Stimulated activated CD4-positive, alpha-beta T cell treated with anti-CD3 and anti-CD28 coated beads, TNF-alpha, amount 100 ng/mL, for 48 hours (primary cell): Measurements from ENCODE around the gene SLC9A2.

Experiments used
- DNase-seq, 3 donors: peaks; one replicate each; pipeline ENCODE4 v3.0.0-alpha.2; 2020; ENCODE audit warnings: low read depth in 3 of 3

The SLC9A2 gene

GRCh38 chr2:102620332-102620731 lies 979 bp downstream of the SLC9A2 start:
- DNase-seq, result no peak

- DNase-seq, result no peak
Observed at GRCh38 chr2:102621630-102622029, 2.3 kb downstream of the SLC9A2 start.

GRCh38 chr2:102622646-102623045 lies 3.3 kb downstream of the SLC9A2 start:
- DNase-seq, result no peak

- no peak for DNase-seq
Observed at GRCh38 chr2:102630458-102630857, 11.1 kb downstream of the SLC9A2 start.

- DNase-seq, result no peak
Observed at GRCh38 chr2:102632380-102633175, 13.2 kb downstream of the SLC9A2 start.

GRCh38 chr2:102634831-102635241 lies 15.5 kb downstream of the SLC9A2 start:
- no peak for DNase-seq

- DNase-seq, result no peak
Observed at GRCh38 chr2:102635317-102635716, 16.0 kb downstream of the SLC9A2 start.

- DNase-seq, result no peak
Observed at GRCh38 chr2:102636283-102636907, 17.0 kb downstream of the SLC9A2 start.

GRCh38 chr2:102637358-102637757 lies 18.0 kb downstream of the SLC9A2 start:
- DNase-seq, result no peak

GRCh38 chr2:102639429-102639828 lies 20.1 kb downstream of the SLC9A2 start:
- no peak for DNase-seq

GRCh38 chr2:102652126-102652525 lies 32.8 kb downstream of the SLC9A2 start:
- no peak for DNase-seq

GRCh38 chr2:102657770-102658169 lies 38.4 kb downstream of the SLC9A2 start:
- DNase-seq, result peak in 2 of 3 donors; percentile 15 to 23

- no peak for DNase-seq
Observed at GRCh38 chr2:102660070-102660469, 40.7 kb downstream of the SLC9A2 start.

GRCh38 chr2:102660574-102660973 lies 41.2 kb downstream of the SLC9A2 start:
- no peak for DNase-seq

GRCh38 chr2:102661846-102662245 lies 42.5 kb downstream of the SLC9A2 start:
- DNase-seq, result no peak

- DNase-seq, result no peak
Observed at GRCh38 chr2:102662833-102663232, 43.5 kb downstream of the SLC9A2 start.

GRCh38 chr2:102663381-102663780 lies 44.0 kb downstream of the SLC9A2 start:
- no peak for DNase-seq

GRCh38 chr2:102664471-102664909 lies 45.1 kb downstream of the SLC9A2 start:
- peak; percentile 17 to 58 (median 48) for DNase-seq

- DNase-seq, result no peak
Observed at GRCh38 chr2:102667072-102667471, 47.7 kb downstream of the SLC9A2 start.

- DNase-seq, result no peak
Observed at GRCh38 chr2:102668171-102668570, 48.8 kb downstream of the SLC9A2 start.

GRCh38 chr2:102669401-102669800 lies 50.0 kb downstream of the SLC9A2 start:
- no peak for DNase-seq

- DNase-seq, result no peak
Observed at GRCh38 chr2:102672107-102672776, 52.9 kb downstream of the SLC9A2 start.

- no peak for DNase-seq
Observed at GRCh38 chr2:102674370-102674769, 55.0 kb downstream of the SLC9A2 start.
